Measurements from ENCODE around the gene MBP. TPM values are rescaled to one million over a fixed set of nuclear protein-coding genes. Genes with fewer than 3 reads are reported as not detected.
"Not testable (repeated sequence)": the region's sequence is repeated elsewhere in the genome, so short reads cannot be mapped to it uniquely, and the experiment has no call there.

MBP gene
- total and polyA plus RNA-seq, 5 donors from 2014 or later = 134 to 172 (median 143) TPM

- no peak for DNase-seq
- H3K9me3 ChIP-seq (ENCODE audit: control insufficient read depth in 2 of 2, low read length in 2 of 2) = no peaks in the 10 kb centered on the region
- H3K27ac Mint-ChIP-seq = peak overlapping the region in 1 of 3 donors; percentile 81
These were observed 161.6 kb downstream of the MBP start for GRCh38 chr18:76970770-76971559.

GRCh38 chr18:76967721-76968472, 164.7 kb downstream of the MBP start:
- no peaks in the 10 kb centered on the region for H3K27me3 ChIP-seq (ENCODE audit: control insufficient read depth, insufficient read depth, low read length)
- ATAC-seq (ENCODE audit: low read depth in 2 of 2) (no peak), DNase-seq (no peak)
- Mint-ChIP-seq H3K9me3 (no peaks in the 10 kb centered on the region), H3K4me3 (no peak overlapping the region), H3K36me3 (peaks cover 23% of the 10 kb centered on the region), H3K4me1 (peaks cover 21 to 32% (median 26%) of the 10 kb centered on the region in 4 donors), H3K27me3 (no peaks in the 10 kb centered on the region), H3K27ac (no peak overlapping the region)
- no peak overlapping the region for H3K4me3 ChIP-seq (ENCODE audit: low read depth, low read length)
- H3K9me3 ChIP-seq (ENCODE audit: control insufficient read depth in 2 of 2, low read length in 2 of 2) = no peaks in the 10 kb centered on the region
- peaks cover 9% of the 10 kb centered on the region for H3K4me1 ChIP-seq (ENCODE audit: control insufficient read depth, insufficient read depth, low read length, poor library complexity, severe bottlenecking)
- H3K27ac ChIP-seq (ENCODE audit: insufficient read depth, low read length, poor library complexity, severe bottlenecking) = no peak overlapping the region
- H3K36me3 ChIP-seq (ENCODE audit: control insufficient read depth, insufficient read depth, low read length) = peaks cover 28% of the 10 kb centered on the region

More at GRCh38 chr18:76970770-76971559, 161.6 kb downstream of the MBP start:
- no peak for ATAC-seq (ENCODE audit: low read depth in 2 of 2)
- Histone ChIP-seq H3K36me3 (ENCODE audit: control insufficient read depth, insufficient read depth, low read length) (peaks cover 29% of the 10 kb centered on the region), H3K27me3 (ENCODE audit: control insufficient read depth, insufficient read depth, low read length) (no peaks in the 10 kb centered on the region), H3K4me3 (ENCODE audit: low read depth, low read length) (no peak overlapping the region), H3K27ac (ENCODE audit: insufficient read depth, low read length, poor library complexity, severe bottlenecking) (no peak overlapping the region), H3K4me1 (ENCODE audit: control insufficient read depth, insufficient read depth, low read length, poor library complexity, severe bottlenecking) (no peaks in the 10 kb centered on the region)
- peaks cover 0 to 6% (median 4%) of the 10 kb centered on the region in 4 donors for H3K4me1 Mint-ChIP-seq
- no peaks in the 10 kb centered on the region for H3K9me3 Mint-ChIP-seq
- peaks cover 19% of the 10 kb centered on the region for H3K36me3 Mint-ChIP-seq
- H3K4me3 Mint-ChIP-seq = peak overlapping the region in 1 of 4 donors; percentile 56
- H3K27me3 Mint-ChIP-seq = no peaks in the 10 kb centered on the region

GRCh38 chr18:76967299-76967698, 165.3 kb downstream of the MBP start:
- not testable (repeated sequence) for H3K4me3 ChIP-seq (ENCODE audit: low read depth, low read length); ATAC-seq (ENCODE audit: low read depth in 2 of 2); H3K9me3 ChIP-seq (ENCODE audit: control insufficient read depth in 2 of 2, low read length in 2 of 2); H3K27me3 Mint-ChIP-seq; H3K27me3 ChIP-seq (ENCODE audit: control insufficient read depth, insufficient read depth, low read length); H3K27ac ChIP-seq (ENCODE audit: insufficient read depth, low read length, poor library complexity, severe bottlenecking); H3K4me3 Mint-ChIP-seq; H3K27ac Mint-ChIP-seq; H3K9me3 Mint-ChIP-seq; DNase-seq
- H3K4me1 Mint-ChIP-seq = peaks cover 23 to 38% (median 31%) of the 10 kb centered on the region in 4 donors
- H3K36me3 Mint-ChIP-seq = peaks cover 27% of the 10 kb centered on the region
- H3K36me3 ChIP-seq (ENCODE audit: control insufficient read depth, insufficient read depth, low read length) = peaks cover 26% of the 10 kb centered on the region
- peaks cover 11% of the 10 kb centered on the region for H3K4me1 ChIP-seq (ENCODE audit: control insufficient read depth, insufficient read depth, low read length, poor library complexity, severe bottlenecking)

- Histone ChIP-seq H3K36me3 (ENCODE audit: control insufficient read depth, insufficient read depth, low read length) (peaks cover 32% of the 10 kb centered on the region), H3K4me1 (ENCODE audit: control insufficient read depth, insufficient read depth, low read length, poor library complexity, severe bottlenecking) (peaks cover 11% of the 10 kb centered on the region)
- Mint-ChIP-seq H3K27ac (peak overlapping the region in 2 of 3 donors; percentile 7 to 38), H3K36me3 (peaks cover 43% of the 10 kb centered on the region), H3K4me1 (peaks cover 25 to 42% (median 30%) of the 10 kb centered on the region in 4 donors)
- H3K9me3 ChIP-seq (ENCODE audit: control insufficient read depth in 2 of 2, low read length in 2 of 2); DNase-seq; H3K4me3 ChIP-seq (ENCODE audit: low read depth, low read length); H3K27me3 Mint-ChIP-seq; H3K4me3 Mint-ChIP-seq; ATAC-seq (ENCODE audit: low read depth in 2 of 2); H3K27me3 ChIP-seq (ENCODE audit: control insufficient read depth, insufficient read depth, low read length); H3K9me3 Mint-ChIP-seq; H3K27ac ChIP-seq (ENCODE audit: insufficient read depth, low read length, poor library complexity, severe bottlenecking): not testable (repeated sequence)
These were observed 166.9 kb downstream of the MBP start for GRCh38 chr18:76965555-76966151.

GRCh38 chr18:76963936-76964335, 168.6 kb downstream of the MBP start:
- no peaks in the 10 kb centered on the region for H3K27me3 ChIP-seq (ENCODE audit: control insufficient read depth, insufficient read depth, low read length)
- H3K4me1 ChIP-seq (ENCODE audit: control insufficient read depth, insufficient read depth, low read length, poor library complexity, severe bottlenecking) = peaks cover 11% of the 10 kb centered on the region
- Mint-ChIP-seq H3K9me3 (peaks cover 0 to 2% (median 0%) of the 10 kb centered on the region in 7 donors), H3K27ac (peak overlapping the region; percentile 7 to 58 (median 29)), H3K4me3 (peak overlapping the region; percentile 3 to 81 (median 14)), H3K27me3 (no peaks in the 10 kb centered on the region), H3K4me1 (peaks cover 25 to 42% (median 30%) of the 10 kb centered on the region in 4 donors), H3K36me3 (peaks cover 53% of the 10 kb centered on the region)
- ATAC-seq (ENCODE audit: low read depth in 2 of 2) (no peak), DNase-seq (peak in 2 of 3 donors; percentile 17 to 54)
- H3K9me3 ChIP-seq (ENCODE audit: control insufficient read depth in 2 of 2, low read length in 2 of 2) = no peaks in the 10 kb centered on the region
- peaks cover 40% of the 10 kb centered on the region for H3K36me3 ChIP-seq (ENCODE audit: control insufficient read depth, insufficient read depth, low read length)
- no peak overlapping the region for H3K27ac ChIP-seq (ENCODE audit: insufficient read depth, low read length, poor library complexity, severe bottlenecking)
- H3K4me3 ChIP-seq (ENCODE audit: low read depth, low read length) = peak overlapping the region; percentile 47

GRCh38 chr18:76962851-76963250, 169.7 kb downstream of the MBP start:
- Mint-ChIP-seq H3K4me1 (peaks cover 25 to 42% (median 30%) of the 10 kb centered on the region in 4 donors), H3K9me3 (peaks cover 0 to 2% (median 0%) of the 10 kb centered on the region in 7 donors), H3K27me3 (no peaks in the 10 kb centered on the region), H3K27ac (peak overlapping the region; percentile 5 to 29 (median 7)), H3K4me3 (peak overlapping the region in 3 of 4 donors; percentile 11 to 29 (median 17)), H3K36me3 (peaks cover 53% of the 10 kb centered on the region)
- ATAC-seq (ENCODE audit: low read depth in 2 of 2) = no peak
- no peaks in the 10 kb centered on the region for H3K9me3 ChIP-seq (ENCODE audit: control insufficient read depth in 2 of 2, low read length in 2 of 2)
- DNase-seq = no peak
- H3K36me3 ChIP-seq (ENCODE audit: control insufficient read depth, insufficient read depth, low read length) = peaks cover 40% of the 10 kb centered on the region
- no peak overlapping the region for H3K4me3 ChIP-seq (ENCODE audit: low read depth, low read length)
- H3K27me3 ChIP-seq (ENCODE audit: control insufficient read depth, insufficient read depth, low read length) = no peaks in the 10 kb centered on the region
- H3K27ac ChIP-seq (ENCODE audit: insufficient read depth, low read length, poor library complexity, severe bottlenecking) = no peak overlapping the region
- peaks cover 11% of the 10 kb centered on the region for H3K4me1 ChIP-seq (ENCODE audit: control insufficient read depth, insufficient read depth, low read length, poor library complexity, severe bottlenecking)

- H3K27me3 ChIP-seq (ENCODE audit: control insufficient read depth, insufficient read depth, low read length) = no peaks in the 10 kb centered on the region
- Mint-ChIP-seq H3K27ac (peak overlapping the region in 1 of 3 donors; percentile 21), H3K9me3 (peaks cover 0 to 2% (median 0%) of the 10 kb centered on the region in 7 donors), H3K36me3 (peaks cover 58% of the 10 kb centered on the region), H3K27me3 (no peaks in the 10 kb centered on the region), H3K4me1 (peaks cover 25 to 41% (median 30%) of the 10 kb centered on the region in 4 donors), H3K4me3 (no peak overlapping the region)
- no peaks in the 10 kb centered on the region for H3K9me3 ChIP-seq (ENCODE audit: control insufficient read depth in 2 of 2, low read length in 2 of 2)
- ATAC-seq (ENCODE audit: low read depth in 2 of 2) (no peak), DNase-seq (no peak)
- H3K27ac ChIP-seq (ENCODE audit: insufficient read depth, low read length, poor library complexity, severe bottlenecking) = no peak overlapping the region
- peaks cover 11% of the 10 kb centered on the region for H3K4me1 ChIP-seq (ENCODE audit: control insufficient read depth, insufficient read depth, low read length, poor library complexity, severe bottlenecking)
- peaks cover 59% of the 10 kb centered on the region for H3K36me3 ChIP-seq (ENCODE audit: control insufficient read depth, insufficient read depth, low read length)
- no peak overlapping the region for H3K4me3 ChIP-seq (ENCODE audit: low read depth, low read length)
These were observed 172.0 kb downstream of the MBP start for GRCh38 chr18:76960528-76961035.

All from CD4-positive, CD25-positive, alpha-beta regulatory T cell (primary cell).